GM18526 (cell line): Measurements from ENCODE around the gene WWTR1.

Source experiments
- POLR2A ChIP-seq: IDR thresholded peaks from 3 replicates; pipeline ENCODE4 v1.6.1; 2011; ENCODE audit not compliant: insufficient read length; ENCODE audit errors: extremely low read depth

Gene WWTR1

DNA sequence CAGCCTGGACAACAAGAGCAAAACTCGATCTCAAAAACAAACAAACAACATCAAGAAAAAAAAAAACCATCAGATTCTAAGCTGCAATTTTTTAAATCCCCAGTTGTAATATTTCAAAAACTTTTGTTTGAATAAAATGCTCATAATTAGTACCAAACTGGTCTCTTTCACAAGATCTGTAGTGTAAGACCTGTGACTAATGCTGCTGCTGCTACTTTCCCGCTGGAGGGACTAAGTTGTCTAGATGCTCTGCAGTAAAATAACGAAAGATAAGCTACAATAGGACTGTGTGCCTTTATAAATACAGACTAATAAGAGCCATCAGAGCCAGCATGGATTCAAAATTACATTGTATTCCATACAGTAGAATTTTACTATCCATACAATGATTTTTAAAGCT is 137.9 kb downstream of the WWTR1 start:
- TF ChIP-seq POLR2A: no peak

GRCh38 chr3:149516920-149517319 is 140.9 kb downstream of the WWTR1 start:
- TF ChIP-seq POLR2A: no peak

GRCh38 chr3:149515249-149515648 is 142.6 kb downstream of the WWTR1 start:
- no peak for TF ChIP-seq POLR2A

DNA sequence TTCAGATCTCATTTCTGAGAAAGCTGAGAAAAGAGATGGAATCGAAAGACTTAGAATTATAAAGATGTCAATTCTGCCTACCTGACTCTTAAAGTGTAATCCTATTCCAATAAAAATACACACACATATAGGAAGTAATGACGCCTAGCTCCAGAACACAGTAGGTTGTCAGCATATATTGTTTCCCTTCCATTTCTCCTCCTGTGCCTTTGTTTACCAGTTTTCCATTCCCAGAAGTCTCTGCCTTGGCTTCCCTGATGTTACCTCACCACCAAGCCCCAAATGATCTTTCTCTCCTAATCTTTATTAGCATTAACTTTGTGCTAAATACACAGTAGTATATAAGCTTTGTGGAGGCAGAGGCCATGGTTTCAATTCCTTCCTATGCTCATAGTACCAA is 143.4 kb downstream of the WWTR1 start:
- no peak for TF ChIP-seq POLR2A

- no peak for TF ChIP-seq POLR2A
Observed at GRCh38 chr3:149512073-149512782, 145.6 kb downstream of the WWTR1 start.

- TF ChIP-seq POLR2A: no peak
Observed at GRCh38 chr3:149511040-149511626, 146.7 kb downstream of the WWTR1 start.

- TF ChIP-seq POLR2A: no peak
Observed at GRCh38 chr3:149510480-149510879, 147.3 kb downstream of the WWTR1 start.

GRCh38 chr3:149509526-149509925 is 148.3 kb downstream of the WWTR1 start:
- TF ChIP-seq POLR2A: no peak

DNA sequence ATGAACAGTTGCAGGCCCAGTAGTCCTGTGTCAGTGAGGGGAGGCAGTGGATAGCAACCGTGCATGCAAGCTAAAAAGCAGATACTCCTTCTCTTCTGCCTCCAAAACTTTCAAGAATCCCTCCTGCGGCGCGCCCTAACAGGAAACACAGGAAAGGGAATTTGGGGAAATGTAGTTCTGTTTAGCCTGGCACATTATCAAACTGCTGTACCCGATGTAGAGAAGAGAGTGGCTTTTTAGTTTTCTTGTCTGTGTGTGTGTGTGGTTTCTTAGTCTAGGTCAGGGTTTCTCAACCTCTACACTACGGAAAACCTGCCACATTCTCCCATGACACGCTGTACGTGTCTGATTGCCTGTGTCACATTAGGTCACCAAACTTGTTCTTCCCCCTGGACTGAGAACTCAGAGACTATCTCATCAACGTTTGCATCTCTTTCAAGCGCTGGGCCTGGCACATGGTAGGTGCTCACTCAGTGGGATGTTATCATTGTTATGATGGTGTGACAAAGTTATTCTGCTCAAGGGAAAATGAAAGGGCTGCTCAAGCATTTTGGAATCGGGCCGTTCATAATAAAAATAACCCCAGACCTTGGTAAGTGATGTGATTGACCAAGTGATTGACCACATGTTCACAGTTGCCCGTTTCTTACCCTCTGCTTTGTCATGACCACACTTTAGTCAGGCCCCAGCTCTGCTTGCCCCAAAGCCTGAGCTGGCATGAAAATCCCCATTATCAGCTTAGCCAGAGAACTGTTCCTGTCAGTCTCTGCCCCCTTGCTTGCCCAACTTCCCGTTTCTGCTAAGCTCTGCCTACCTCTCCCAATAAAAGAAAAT is 150.1 kb downstream of the WWTR1 start:
- no peak for TF ChIP-seq POLR2A

GRCh38 chr3:149506965-149507364 is 150.9 kb downstream of the WWTR1 start:
- no peak for TF ChIP-seq POLR2A

DNA sequence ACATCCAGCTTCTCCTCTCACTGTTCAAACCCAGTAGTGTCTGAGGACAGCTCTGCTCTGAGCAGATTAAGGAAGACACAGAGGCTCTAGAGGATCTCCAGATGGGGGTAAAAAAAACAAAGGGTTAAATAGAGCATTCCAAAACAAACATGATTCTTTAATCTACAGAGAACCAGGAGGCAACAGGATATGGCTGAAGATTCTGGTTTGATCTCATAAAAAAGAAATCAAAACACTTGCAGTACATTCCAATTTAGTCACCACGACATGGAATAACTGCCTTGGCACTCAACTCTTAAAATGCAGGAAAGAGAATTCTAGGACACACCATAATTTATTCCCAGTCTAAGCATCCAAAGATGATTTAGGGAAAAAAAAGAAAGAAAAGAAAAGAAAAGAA is 151.3 kb downstream of the WWTR1 start:
- TF ChIP-seq POLR2A: no peak

DNA sequence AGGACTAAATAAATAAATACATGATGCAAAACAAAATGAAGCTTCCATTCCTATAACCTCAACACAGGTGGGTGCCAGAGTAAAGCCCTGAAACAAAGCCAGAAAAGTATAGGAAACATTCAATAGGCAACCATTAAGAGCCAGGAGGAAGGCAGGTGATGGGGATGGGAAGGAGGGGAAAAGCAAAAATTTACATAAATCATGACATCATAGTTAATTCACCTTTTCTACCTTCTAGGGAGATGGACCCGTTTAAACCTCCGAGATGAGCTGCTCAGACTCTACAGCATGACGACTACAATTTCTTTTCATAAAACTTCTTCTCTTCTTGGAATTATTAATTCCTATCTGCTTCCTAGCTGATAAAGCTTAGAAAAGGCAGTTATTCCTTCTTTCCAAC is 155.4 kb downstream of the WWTR1 start:
- no peak for TF ChIP-seq POLR2A

- no peak for TF ChIP-seq POLR2A
Observed at GRCh38 chr3:149501524-149501923, 156.3 kb downstream of the WWTR1 start.

GRCh38 chr3:149497966-149498670 is 159.7 kb downstream of the WWTR1 start:
- no peak for TF ChIP-seq POLR2A

GRCh38 chr3:149496891-149497290 is 160.9 kb downstream of the WWTR1 start:
- no peak for TF ChIP-seq POLR2A
